SKM-1 (cell line): Measurements from ENCODE around the gene NAT9.

Source experiments
- DNase-seq: peaks from one replicate; lab custom pipeline; 2025; ENCODE audit not compliant: unreplicated experiment; lab: John Stamatoyannopoulos, UW

The NAT9 gene

DNA sequence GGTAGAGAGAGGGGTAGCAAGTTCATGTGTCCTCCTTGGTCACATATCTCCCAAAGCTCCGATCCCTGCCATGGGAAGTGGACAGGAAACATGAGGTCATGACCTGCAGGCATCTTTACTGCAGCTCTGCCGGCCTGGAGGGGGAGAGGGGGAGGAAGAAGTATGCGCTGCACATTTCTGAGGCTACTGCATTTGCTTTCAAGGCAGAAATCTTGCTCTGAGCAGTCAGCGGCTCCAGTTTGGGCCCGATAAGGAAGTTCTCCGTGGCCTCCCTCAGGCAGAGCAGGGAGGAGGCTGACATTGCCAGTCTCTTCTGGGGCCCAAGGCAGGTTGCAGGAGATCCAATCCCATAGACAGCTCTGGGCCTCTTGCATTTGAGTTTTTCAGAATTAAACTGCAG is 29.2 kb downstream of the NAT9 start:
- DNase-seq = peak; percentile 43

DNA sequence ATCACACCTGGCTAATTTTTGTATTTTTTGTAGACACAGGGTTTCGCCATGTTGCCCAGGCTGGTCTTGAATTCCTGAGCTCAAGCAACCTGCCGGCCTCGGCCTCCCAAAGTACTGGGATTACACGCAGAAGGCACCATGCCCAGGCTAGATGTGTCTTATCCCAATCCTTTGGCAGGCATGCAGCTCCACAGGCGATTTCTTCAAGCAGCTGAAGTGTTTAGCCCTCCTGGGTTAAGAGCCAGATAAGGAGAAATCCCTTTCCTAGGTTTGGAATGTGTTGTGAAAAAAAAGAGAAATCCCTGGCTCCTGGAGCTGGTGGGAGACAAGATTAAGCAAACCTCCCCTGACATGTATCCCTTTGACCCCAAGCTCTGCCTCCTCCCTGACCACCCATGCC is 29.8 kb downstream of the NAT9 start:
- no peak for DNase-seq

DNA sequence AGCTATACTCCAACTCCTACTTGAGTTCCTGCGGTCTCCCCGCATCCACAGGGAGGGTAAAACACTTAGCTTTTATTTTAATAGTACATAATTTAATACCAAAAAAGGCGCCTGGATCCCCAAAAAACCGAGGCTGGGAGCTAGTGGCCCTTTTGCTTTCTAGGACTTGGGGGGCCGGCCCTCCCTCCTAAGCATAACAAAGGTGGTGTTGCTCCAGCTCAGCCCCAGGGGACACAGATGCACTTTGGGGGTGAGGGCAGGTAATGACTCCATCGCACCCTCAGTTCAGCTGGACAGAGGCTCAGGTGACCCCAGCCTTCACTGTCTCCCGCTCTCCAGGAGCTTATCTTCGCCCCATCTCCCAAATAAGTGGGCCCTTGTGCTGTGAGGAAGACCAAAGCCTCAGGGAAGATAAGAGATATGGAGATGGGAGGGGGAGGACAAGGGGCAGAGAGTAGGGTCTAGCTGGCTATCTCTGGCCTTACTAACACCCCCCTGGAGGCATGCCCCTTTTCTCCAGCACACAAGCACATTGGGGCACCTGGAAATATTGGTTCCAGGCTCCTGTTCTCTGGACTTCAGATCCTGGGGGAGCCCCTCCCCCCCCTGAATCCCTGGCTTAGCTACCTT is 30.5 kb downstream of the NAT9 start:
- DNase-seq = no peak

DNA sequence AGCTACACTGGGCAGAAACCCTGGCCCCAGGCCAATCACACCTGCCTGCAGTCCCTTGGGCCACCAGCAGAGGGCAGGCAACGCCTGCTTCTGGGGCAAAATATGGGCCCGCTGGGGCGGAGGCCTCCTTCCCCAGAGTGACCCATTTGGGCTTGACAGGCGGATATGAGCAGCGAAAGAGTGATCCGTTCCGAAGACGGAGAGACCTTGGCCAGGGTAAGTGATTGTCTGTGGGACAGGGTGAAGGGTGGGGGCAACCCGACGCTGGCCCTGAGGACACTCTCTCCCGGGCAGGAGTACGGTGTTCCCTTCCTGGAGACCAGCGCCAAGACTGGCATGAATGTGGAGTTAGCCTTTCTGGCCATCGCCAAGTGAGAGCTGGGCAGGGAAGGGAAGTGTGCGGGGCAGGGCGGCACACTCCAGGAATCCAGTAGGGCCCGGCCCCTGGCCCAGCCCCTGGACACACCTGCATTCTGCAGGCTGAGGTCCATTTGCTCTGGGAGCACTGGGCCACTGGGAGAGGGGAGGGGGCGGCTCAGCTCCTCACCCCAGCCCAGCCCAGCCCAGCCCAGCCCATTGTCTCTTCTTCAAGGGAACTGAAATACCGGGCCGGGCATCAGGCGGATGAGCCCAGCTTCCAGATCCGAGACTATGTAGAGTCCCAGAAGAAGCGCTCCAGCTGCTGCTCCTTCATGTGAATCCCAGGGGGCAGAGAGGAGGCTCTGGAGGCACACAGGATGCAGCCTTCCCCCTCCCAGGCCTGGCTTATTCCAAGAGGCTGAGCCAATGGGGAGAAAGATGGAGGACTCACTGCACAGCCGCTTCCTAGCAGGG is 31.2 kb downstream of the NAT9 start:
- DNase-seq = no peak

DNA sequence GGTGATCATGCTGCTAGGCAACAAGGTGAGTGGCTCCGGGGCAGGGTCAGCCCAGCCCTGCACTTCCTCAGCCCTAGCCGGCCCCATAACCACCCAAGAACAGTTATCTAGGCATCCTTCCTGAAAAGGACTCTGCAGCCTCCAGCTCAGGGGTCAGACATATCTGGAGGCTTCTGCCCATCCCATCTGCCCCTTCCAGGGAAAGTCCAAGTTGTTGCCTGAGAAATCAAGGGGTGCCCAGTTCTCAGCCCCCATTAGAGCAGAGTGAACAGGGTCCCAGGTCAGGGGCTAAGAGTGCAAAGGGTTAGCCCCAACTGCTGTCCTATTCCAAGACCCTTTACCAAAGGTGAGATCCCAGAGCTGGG is 31.8 kb downstream of the NAT9 start:
- no peak for DNase-seq

DNA sequence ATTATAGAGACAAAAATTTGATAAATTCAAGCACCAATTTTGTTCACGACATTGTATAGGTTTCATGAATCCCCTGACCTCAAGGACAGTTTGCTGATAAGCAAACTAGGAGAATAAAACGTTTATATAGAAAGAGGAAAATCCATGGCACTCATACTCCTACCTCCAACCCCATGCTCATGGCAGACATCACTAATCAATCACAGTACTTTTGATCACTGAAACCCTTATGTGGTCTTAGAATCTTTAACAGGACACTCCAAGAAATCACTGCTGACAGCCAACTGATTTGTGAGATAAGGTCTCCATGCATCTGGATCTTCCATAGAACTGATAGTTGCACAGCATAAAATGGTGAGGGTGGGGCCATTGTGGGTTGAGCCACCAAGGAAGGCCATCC is 32.4 kb downstream of the NAT9 start:
- no peak for DNase-seq

DNA sequence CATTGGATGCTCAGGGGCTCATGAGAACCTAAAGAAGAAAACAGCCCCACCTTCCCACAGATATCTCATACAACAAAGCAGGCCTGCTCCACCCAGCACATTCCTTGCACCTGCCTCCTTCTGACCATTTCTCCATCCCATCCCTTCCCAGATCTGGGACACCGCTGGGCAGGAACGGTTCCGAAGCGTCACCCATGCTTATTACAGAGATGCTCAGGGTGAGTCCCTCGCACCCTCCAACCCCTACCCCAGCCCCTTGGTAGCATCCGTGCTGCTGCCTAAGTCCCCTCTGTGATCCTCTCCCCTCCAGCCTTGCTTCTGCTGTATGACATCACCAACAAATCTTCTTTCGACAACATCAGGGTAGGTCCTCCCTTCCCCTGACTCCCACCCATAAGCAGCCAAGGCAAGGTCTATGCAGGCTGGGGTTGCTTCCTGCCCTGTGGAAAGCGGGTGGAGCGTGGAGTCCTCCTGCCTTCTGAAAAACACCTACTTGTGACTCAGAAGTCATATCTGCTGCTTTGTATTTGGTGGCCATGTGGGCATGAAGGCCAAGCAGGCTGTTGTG is 33.1 kb downstream of the NAT9 start:
- DNase-seq = no peak

DNA sequence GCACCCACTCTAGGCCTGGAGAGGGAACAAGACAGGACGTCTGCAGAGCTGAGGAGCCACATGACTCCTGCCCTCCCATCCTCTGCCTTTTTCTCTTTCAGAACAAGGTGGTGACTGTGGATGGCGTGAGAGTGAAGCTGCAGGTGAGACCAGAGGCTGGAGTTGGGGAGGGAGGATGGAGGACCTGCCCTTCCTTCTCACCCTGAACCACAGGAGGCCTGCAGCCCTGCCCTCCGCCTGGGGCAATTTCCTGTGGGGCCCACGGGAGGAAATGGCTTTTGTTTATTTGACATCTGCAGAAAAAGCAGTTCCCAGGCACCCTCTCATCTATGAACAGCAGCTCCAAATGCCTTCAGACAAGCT is 34.0 kb downstream of the NAT9 start:
- peak; percentile 68 for DNase-seq

DNA sequence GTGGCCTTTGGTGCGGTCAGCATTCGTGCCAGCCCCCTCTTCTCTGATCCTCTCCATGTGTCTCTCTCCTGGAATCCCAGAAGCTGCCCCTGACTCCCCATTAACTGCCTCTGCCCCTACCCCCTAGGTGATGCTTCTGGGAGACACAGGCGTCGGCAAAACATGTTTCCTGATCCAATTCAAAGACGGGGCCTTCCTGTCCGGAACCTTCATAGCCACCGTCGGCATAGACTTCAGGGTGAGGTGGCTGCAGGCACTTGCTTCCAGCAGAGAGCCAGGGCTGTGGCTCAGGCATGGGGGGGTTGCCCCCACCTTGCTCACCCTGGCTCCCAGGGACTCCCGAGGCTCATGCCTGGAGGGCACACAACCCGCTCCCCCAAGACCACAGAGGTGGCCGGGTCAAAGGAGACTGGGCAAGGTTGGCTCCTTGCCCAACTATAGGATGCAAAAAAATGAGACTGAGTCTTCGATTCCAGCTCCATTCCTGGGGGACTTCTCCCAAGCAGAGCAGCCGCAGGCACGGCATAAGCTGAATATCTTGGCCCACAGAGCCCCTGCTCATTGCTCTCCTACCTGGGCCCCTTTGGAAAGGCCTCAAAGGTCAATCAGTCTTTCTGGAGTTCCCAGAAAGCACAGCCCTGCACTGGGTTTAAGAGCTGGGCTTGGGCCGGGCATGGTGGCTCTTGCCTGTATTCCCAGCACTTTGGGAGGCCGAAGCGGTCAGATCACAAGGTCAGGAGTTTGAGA is 35.3 kb downstream of the NAT9 start:
- DNase-seq = no peak

DNA sequence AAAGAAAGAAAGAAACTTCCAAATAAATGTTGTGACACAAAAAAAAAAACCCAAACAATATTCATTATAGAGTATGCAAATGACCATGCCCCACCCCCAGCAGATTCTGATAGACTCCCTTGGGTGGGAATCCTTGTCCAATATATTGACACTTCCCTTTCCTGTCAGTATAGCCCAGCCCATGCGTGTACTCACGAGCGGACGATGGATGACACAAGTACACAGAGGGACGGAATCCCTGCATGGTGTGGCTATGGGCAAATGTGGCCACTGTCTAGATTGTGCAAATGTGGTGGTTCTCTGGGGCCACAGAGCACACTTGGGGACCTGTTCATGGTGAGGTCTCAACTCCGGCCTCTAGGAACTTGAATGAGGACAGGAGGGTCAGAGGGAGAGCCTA is 36.0 kb downstream of the NAT9 start:
- DNase-seq = no peak

DNA sequence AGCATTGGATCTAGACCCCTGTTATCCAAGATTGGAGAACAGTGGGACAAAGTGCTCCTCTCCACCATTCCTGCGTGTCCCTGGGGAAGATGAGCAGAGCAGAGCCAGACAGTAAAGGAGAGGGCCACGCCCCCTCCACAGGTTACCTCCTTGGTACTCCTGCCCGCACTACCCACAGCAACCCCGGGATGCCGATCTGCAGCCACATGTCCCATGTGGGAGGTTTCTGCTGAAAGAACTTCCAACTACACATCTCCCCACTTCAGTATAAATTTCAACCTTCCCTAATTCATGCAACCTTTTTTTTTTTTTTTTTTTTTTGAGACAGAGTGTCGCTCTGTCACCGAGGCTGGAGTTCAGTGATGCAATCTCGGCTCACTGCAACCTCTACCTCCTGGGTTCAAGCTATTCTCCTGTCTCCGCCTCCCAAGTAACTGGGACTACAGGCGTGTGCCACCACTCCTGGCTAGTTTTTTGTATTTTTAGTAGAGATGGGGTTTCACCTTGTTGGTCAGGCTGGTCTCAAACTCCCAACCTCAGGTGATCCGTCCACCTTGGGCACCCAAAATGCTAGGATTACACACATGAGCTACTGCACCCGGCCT is 36.8 kb downstream of the NAT9 start:
- no peak for DNase-seq

DNA sequence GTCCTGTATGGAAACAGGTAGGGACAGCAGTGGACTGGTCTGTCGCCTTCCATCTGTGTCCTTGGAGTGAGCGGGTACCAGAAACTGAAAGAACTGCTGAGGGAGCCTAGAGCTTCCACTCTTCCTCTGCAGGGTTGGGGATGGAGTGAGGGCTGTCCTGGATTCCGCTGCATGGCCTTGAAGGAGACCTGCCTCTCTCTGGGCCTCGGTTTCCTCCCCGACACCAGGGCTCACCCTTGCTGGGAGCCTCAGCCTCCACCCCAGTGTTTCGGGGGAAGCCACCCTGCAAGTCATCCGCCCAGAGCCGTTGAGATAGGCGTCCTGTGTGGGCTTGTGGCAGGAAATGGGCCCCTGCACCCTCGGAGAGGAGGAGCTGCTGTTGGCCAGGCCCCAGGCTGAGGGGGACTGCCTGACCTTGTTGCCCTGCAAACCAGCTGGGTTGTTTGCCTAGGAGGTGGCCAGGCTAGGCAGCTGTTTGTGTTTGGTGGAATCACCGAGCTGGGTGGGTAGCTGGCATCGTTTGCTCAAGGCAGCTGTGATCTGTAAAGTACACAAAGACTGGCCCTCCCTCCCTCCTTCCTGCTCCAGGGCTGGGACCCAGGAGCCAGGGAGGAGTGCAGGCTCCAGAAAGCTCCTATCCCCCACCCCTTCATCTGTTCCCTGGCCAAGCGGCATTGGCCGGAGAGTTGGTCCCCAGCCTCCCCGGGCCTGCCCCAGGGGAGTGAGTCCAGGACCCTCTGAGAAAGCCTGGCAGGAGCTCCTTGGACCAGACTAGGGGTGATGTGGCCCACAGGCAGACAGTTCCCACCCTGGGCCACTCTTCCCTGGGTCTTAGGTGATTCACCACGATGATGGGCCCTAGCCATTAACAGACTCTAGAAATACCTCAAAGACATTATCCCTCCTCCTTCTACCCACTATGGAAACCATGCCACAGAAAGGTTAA is 37.8 kb downstream of the NAT9 start:
- peak; percentile 35 for DNase-seq

DNA sequence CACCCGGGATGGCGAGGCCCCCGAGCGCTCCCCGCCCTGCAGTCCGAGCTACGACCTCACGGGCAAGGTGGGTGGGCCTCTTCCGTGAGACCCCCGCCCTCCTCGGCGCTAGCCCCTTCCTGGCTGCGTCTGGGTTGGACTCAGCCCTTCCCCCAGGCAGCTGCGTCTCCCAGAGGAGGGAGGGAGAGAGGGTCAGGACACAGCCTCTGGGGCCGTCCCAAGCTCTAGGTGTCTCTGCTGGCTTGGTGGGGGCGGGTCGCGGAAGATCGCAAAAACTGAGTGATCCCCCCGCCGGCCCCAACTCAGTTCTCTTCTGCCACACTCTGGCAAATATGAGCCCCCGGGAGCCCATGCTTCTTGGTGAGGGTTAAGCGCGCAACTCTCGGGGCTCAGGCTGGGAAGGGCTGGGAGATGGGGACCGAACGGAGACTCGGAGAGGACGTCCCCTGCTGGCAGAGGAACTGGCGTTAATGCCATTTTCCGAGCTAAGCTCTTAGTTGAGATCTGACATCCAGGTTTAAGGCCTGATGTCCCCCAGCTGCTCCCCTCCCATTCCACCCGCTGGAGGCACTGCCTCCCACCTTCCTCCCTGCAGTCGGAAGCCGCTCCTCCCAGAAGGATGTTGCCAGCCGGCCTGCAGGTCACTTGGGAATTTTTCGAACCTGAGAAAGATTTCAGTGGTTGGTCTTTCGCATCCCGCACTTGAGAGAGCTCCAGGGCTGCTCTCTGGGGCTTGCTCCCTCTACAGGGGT is 38.7 kb downstream of the NAT9 start:
- DNase-seq = no peak

DNA sequence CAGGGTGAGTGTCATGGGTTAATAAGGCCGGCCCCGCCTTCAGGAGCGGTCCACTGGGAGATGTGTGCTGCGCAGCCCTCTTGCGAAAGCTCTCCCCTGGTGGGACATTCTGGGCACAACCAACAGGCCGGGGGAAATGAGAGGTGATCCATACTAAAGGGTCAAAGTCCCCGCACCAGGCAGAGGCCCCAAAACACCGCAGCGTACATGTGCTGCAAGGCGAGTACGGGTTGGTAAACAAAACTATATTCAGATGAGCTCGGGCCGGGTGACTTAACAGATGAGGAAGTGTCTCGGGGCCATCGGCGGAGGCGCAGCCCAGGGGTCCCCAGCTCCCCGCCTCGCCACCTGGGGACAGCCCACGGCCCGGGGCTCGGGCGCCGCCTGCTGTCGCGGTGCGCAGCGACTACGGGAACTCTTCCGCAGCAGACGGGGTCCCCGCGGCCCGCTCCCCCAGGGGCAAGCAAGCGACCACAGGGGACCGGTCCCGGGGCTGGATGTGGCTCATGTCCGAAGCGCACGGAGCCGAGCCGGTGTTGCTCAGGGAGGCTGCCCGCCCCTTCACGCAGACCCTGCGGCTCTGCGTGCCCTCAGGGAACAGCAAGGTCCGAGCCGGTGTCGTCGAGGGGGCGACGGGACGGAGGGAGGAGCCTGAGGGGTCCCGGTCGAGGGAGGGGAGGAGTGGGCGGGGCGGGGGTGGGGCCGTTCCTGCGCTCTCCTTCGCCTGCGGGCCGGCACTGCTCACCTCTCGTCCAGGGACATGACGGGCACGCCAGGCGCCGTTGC is 39.4 kb downstream of the NAT9 start, which contains the start of gene RAB37:
TSS of gene RAB37 (plus strand) at position 744 of the 786 bp plus-strand sequence. CDS start at position 761, 17 bp downstream.
- DNase-seq = peak; percentile 94

DNA sequence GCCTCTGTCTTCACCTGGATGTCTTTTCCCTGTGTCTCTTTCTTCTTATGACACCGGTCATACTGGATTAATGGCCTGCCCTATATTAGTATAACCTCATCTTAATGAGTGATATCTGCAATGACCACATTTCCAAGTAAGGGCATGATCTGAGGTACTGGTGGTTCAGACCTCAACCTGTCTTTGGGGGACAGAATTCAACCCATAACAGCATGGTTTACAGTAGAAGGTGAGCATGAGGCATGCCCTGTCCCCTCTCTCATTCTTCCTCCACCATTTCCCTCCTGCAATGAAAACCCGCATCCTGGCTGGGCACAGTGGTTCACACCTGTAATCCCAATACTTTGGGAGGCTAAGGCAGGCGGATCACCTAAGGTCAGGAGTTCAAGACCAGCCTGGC is 41.9 kb downstream of the NAT9 start:
- DNase-seq = no peak

DNA sequence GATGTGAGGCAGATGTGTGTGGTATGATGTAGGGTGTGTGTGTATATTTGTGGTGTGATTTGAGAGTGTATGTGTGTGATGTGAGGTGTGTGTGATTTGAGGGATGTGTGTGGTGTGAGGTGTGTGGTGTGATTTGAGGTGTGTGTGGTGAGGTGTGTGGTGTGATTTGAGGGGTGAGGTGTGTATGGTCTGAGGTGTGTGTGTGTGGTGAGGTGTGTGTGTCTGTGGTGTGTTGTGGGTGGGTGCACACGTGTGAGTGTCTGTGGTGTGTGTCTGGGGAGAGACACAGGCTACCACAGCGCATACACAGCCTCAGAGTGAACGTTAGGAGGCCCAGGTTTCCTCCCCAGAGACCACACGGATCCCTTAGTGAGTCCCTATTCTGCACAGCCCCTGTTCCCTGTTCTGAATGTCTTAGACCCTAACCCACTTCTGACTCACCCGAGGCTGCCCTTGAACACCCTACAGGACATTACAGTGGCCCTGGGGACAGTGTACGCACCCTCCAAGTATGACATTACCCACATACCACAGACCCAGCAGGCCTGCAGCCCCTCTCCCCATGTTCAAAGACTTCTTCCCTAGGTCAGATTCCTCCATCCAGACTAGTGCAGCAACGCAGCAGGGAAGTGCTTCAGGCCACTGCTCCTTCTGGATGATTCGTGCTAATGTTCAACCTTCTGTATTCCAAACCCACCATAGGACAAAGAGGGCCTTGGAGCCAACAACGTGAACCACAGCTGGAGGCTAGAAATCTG is 42.6 kb downstream of the NAT9 start:
- no peak for DNase-seq

DNA sequence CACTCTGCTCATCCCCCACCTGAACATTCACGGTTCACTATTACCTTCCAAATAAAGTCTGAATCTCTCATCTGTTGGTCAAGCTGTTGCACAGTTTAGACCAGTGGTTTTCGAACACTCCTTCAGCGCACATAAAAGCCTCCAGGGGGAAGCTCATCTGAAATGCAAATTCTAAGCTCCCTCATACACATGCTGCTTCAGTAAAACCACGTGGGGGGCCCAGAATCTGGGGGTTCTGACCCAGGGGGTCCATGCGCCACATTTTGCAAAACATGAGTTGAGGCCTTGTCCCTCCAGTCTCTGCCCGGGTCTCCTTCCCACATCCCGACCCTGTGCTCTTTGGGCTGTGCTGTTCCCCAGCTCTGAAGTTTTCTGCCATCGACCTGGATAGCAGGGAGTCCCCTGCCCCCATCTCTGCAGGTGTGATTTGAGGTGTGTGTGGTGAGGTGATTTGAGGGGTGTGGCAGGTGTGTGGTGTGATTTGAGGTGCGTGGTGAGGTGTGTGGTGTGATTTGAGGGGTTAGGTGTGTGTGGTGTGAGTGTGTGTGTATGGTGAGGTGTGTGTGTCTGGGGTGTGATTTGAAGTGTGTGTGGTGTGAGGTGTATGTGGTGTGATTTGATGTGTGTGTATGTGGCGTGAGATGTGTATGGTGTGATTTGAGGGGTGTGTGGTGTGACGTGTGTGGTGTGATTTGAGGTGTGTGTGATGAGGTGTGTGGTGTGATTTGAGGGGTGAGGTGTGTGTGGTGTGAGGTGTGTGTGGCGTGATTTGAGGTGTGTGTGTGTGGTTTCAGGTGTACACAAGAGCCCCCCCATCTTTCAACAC is 43.9 kb downstream of the NAT9 start:
- no peak for DNase-seq
